HCT116 (cell line): ENCODE data around the gene TNFAIP8. TPM values are rescaled to one million over a fixed set of nuclear protein-coding genes. Genes with fewer than 3 reads are reported as not detected.

Experiments used
- ATAC-seq: fragments of 200-7000 bp; cut with Tn5 transposase; 2 replicates; pipeline ENCODE4 v1.9.1; 2020; ENCODE audit warnings: mild to moderate bottlenecking, moderate library complexity
- BruUV-seq: library from RNA; stranded (reverse); fragments of 400-500 nt; replicated peaks from 2 replicates; lab custom pipeline; 2021; lab: Mats Ljungman, UMichigan
- CTCF ChIA-PET: fragments of 300-600 bp; sonication (Branson Sonifier 250); formaldehyde crosslinking; loops from one replicate; lab custom pipeline; 2021; ENCODE audit warnings: antibody characterized with exemption; lab: Charles Lee
- POLR2A ChIA-PET: fragments of 300-600, 350-600 bp; sonication (Branson Sonifier 250); formaldehyde crosslinking; loops from one replicate; lab custom pipeline; 2021; ENCODE audit warnings: antibody characterized with exemption; lab: Charles Lee
- RAD21 ChIA-PET, 2 experiments: fragments of 300-600 bp; sonication (Branson Sonifier 250); formaldehyde crosslinking; loops; one replicate each; lab custom pipeline; 2023; ENCODE audit warnings: low total read pairs in 2 of 2; ENCODE audit not compliant: uncharacterized antibody in 2 of 2, unreplicated experiment in 2 of 2, low non-redundant PET in 1 of 2; lab: Charles Lee
- DNase-seq: peaks from one replicate; pipeline ENCODE4 v3.0.0-alpha.2; 2010; ENCODE audit warnings: low read depth, low spot score
- H2AFZ ChIP-seq: fragments of 200-600 bp; shearing (Covaris generic), sonication (generic); 2 replicates; pipeline ENCODE4 v1.6.1; 2017; ENCODE audit warnings: low read depth, mixed run types, mixed read lengths, antibody characterized with exemption, low read length; ENCODE audit not compliant: poor library complexity, severe bottlenecking
- H3K27ac ChIP-seq: 2 replicates; pipeline ENCODE4 v1.5.1; 2012; ENCODE audit warnings: low read depth, low read length
- H3K27me3 ChIP-seq: fragments of 200-600 bp; sonication (generic); 2 replicates; pipeline ENCODE4 v1.6.1; 2016; ENCODE audit warnings: mixed run types, low read length, mixed read lengths; ENCODE audit not compliant: insufficient read depth
- H3K36me3 ChIP-seq, 2 experiments: fragments of 200-500 bp in 1 of 2; fragments of 200-600 bp in 1 of 2; sonication (Bioruptor generic) in 1 of 2; sonication (generic) in 1 of 2; 2 replicates each; pipeline versions ENCODE4 v1.5.1 to v1.6.1; 2014 to 2016; ENCODE audit warnings: low read length in 2 of 2, inconsistent platforms in 1 of 2, mixed read lengths in 1 of 2, mixed run types in 1 of 2; ENCODE audit not compliant: insufficient read depth in 2 of 2, control insufficient read depth in 1 of 2
- H3K4me1 ChIP-seq, 2 experiments: fragments of 200-600 bp in 1 of 2; sonication (generic) in 1 of 2; 2 replicates each; pipeline versions ENCODE4 v1.5.1 to v1.6.1; 2012 to 2017; ENCODE audit warnings: low read length in 2 of 2, inconsistent platforms in 1 of 2, mild to moderate bottlenecking in 1 of 2, mixed read lengths in 1 of 2, mixed run types in 1 of 2, moderate library complexity in 1 of 2; ENCODE audit not compliant: insufficient read depth in 2 of 2, control insufficient read depth in 1 of 2
- H3K4me2 ChIP-seq: fragments of 200-600 bp; sonication (generic); 2 replicates; pipeline ENCODE4 v1.6.1; 2017; ENCODE audit warnings: mixed run types, low read length, mixed read lengths
- H3K4me3 ChIP-seq, 2 experiments: fragments of 200-600 bp in 1 of 2; sonication (generic) in 1 of 2; replicated peaks in 1 of 2; 2 replicates each; pipeline ENCODE4 v1.5.1; 2011 to 2016; ENCODE audit warnings: low read length in 2 of 2, control low read depth in 1 of 2, low read depth in 1 of 2, mild to moderate bottlenecking in 1 of 2, mixed read lengths in 1 of 2, mixed run types in 1 of 2
- H3K79me2 ChIP-seq: fragments of 200-600 bp; sonication (generic); 2 replicates; pipeline ENCODE4 v1.6.1; 2017; ENCODE audit warnings: mild to moderate bottlenecking, mixed run types, low read length, moderate library complexity, mixed read lengths; ENCODE audit not compliant: insufficient read depth
- H3K9ac ChIP-seq: fragments of 200-600 bp; sonication (generic); 2 replicates; pipeline ENCODE4 v1.6.1; 2016; ENCODE audit warnings: low read length, mixed read lengths
- H3K9me2 ChIP-seq: fragments of 200-600 bp; sonication (generic), shearing (Covaris generic); 2 replicates; pipeline ENCODE4 v1.6.1; 2017; ENCODE audit warnings: mixed run types, mild to moderate bottlenecking, moderate library complexity; ENCODE audit not compliant: insufficient read depth
- H3K9me3 ChIP-seq, 2 experiments: fragments of 200-500 bp in 1 of 2; fragments of 200-600 bp in 1 of 2; sonication (Bioruptor generic) in 1 of 2; sonication (generic) in 1 of 2; 2 replicates each; pipeline ENCODE4 v1.6.1; 2014 to 2017; ENCODE audit warnings: low read length in 2 of 2, mixed read lengths in 2 of 2, inconsistent platforms in 1 of 2, low read depth in 1 of 2, mild to moderate bottlenecking in 1 of 2, mixed run types in 1 of 2, moderate library complexity in 1 of 2; ENCODE audit not compliant: control insufficient read depth in 1 of 2, insufficient read depth in 1 of 2
- H4K20me1 ChIP-seq: fragments of 200-600 bp; sonication (generic), shearing (Covaris generic); 2 replicates; pipeline ENCODE4 v1.6.1; 2017; ENCODE audit warnings: mixed run types, mild to moderate bottlenecking, moderate library complexity; ENCODE audit not compliant: insufficient read depth
- CBX3 ChIP-seq: IDR thresholded peaks from 2 replicates; pipeline ENCODE4 v1.6.1; 2012; ENCODE audit warnings: low read depth
- CEBPB ChIP-seq: IDR thresholded peaks from 2 replicates; pipeline ENCODE4 v1.6.1; 2012; ENCODE audit warnings: low read depth
- CTCF ChIP-seq, 3 experiments: fragments of 200-600 bp in 1 of 3; sonication (generic) in 1 of 3; IDR thresholded peaks in 2 of 3; conservative IDR thresholded peaks in 1 of 3; 2 replicates each; pipeline ENCODE4 v1.5.1; 2012 to 2017; ENCODE audit warnings: low read depth in 2 of 3, low read length in 2 of 3, antibody characterized with exemption in 1 of 3, borderline replicate concordance in 1 of 3, control low read depth in 1 of 3, mild to moderate bottlenecking in 1 of 3, mixed read lengths in 1 of 3, mixed run types in 1 of 3, moderate library complexity in 1 of 3; ENCODE audit not compliant: insufficient read depth in 1 of 3
- EGR1 ChIP-seq: IDR thresholded peaks from 2 replicates; pipeline ENCODE4 v1.6.1; 2012; ENCODE audit warnings: low read depth
- ELF1 ChIP-seq: IDR thresholded peaks from 2 replicates; pipeline ENCODE4 v1.6.1; 2012; ENCODE audit warnings: low read depth, borderline replicate concordance
- EZH2phosphoT487 ChIP-seq: fragments of 200-600 bp; IDR thresholded peaks from 2 replicates; pipeline ENCODE4 v1.6.1; 2018; ENCODE audit warnings: antibody characterized with exemption, borderline replicate concordance
- FOSL1 ChIP-seq: IDR thresholded peaks from 2 replicates; pipeline ENCODE4 v1.6.1; 2012; ENCODE audit warnings: low read depth
- JUND ChIP-seq: IDR thresholded peaks from 2 replicates; pipeline ENCODE4 v1.6.1; 2012
- POLR2A ChIP-seq: IDR thresholded peaks from 2 replicates; pipeline ENCODE4 v1.7.0; 2011; ENCODE audit warnings: borderline replicate concordance; ENCODE audit not compliant: insufficient read depth, insufficient read length; ENCODE audit errors: extremely low read depth
- POLR2AphosphoS5 ChIP-seq: IDR thresholded peaks from 2 replicates; pipeline ENCODE4 v1.6.1; 2011; ENCODE audit warnings: mild to moderate bottlenecking, low read depth, low read length, moderate library complexity
- RAD21 ChIP-seq: IDR thresholded peaks from 2 replicates; pipeline ENCODE4 v1.6.1; 2012; ENCODE audit warnings: low read depth, mild to moderate bottlenecking
- SIN3A ChIP-seq: IDR thresholded peaks from 2 replicates; pipeline ENCODE4 v1.6.1; 2012; ENCODE audit warnings: low read depth
- SP1 ChIP-seq: IDR thresholded peaks from 2 replicates; pipeline ENCODE4 v1.6.1; 2012; ENCODE audit warnings: low read depth
- TCF7L2 ChIP-seq: IDR thresholded peaks from 2 replicates; pipeline ENCODE4 v1.7.0; 2011; ENCODE audit warnings: borderline replicate concordance, inconsistent platforms; ENCODE audit not compliant: insufficient read depth, insufficient read length; ENCODE audit errors: extremely low read depth
- ZFX ChIP-seq: fragments of 450-650 bp; IDR thresholded peaks from 2 replicates; pipeline ENCODE4 v1.6.1; 2017
- ZNF274 ChIP-seq: fragments of 200-500 bp; sonication (Bioruptor generic); IDR thresholded peaks from 2 replicates; pipeline ENCODE4 v1.6.1; 2014; ENCODE audit warnings: mild to moderate bottlenecking, low read depth, low read length, inconsistent platforms
- intact Hi-C: fragments of 100-400 bp; cut with micrococcal nuclease; formaldehyde crosslinking; loops from 2 replicates; pipeline ENCODE4 v1.10.0; 2022
- total RNA-seq: library from RNA; stranded (reverse); gene quantifications from one replicate; pipeline ENCODE4 v1.2.1, GENCODE V29; 2021; ENCODE audit not compliant: unreplicated experiment

The TNFAIP8 gene
- total RNA-seq, 1 experiment from 2014 or later: 18.4 TPM

- no peaks in the 10 kb centered on the region for H3K36me3 ChIP-seq
- peaks cover 5% of the 10 kb centered on the region; the same call in 1 of the 2 replicates for H3K79me2 ChIP-seq
- H2AFZ ChIP-seq: no peak overlapping the region
- H3K4me1 ChIP-seq: peaks cover 35 to 48% of the 10 kb centered on the region in 2 experiments
- RAD21 ChIA-PET: no interaction called here
- peak overlapping the region; percentile 81 for H3K4me2 ChIP-seq
- ATAC-seq (peak; percentile 41), DNase-seq (no peak)
- no TSS peak for BruUV-seq
- TF ChIP-seq ZFX (no peak), ZNF274 (no peak), POLR2A (no peak), POLR2AphosphoS5 (no peak)
- H4K20me1 ChIP-seq: no peaks in the 10 kb centered on the region
- CTCF ChIA-PET: no interaction called here
- no peaks in the 10 kb centered on the region for H3K9me3 ChIP-seq
- H3K4me3 ChIP-seq: no peak overlapping the region
- intact Hi-C loops: no loop called here
- POLR2A ChIA-PET: no interaction called here
- H3K27ac ChIP-seq: peak overlapping the region; percentile 83
- H3K9me2 ChIP-seq: no peaks in the 10 kb centered on the region
- no peaks in the 10 kb centered on the region for H3K27me3 ChIP-seq
- H3K9ac ChIP-seq: no peak overlapping the region
These were observed 33.4 kb upstream of the TNFAIP8 start for GRCh38 chr5:119322312-119322947.

DNA sequence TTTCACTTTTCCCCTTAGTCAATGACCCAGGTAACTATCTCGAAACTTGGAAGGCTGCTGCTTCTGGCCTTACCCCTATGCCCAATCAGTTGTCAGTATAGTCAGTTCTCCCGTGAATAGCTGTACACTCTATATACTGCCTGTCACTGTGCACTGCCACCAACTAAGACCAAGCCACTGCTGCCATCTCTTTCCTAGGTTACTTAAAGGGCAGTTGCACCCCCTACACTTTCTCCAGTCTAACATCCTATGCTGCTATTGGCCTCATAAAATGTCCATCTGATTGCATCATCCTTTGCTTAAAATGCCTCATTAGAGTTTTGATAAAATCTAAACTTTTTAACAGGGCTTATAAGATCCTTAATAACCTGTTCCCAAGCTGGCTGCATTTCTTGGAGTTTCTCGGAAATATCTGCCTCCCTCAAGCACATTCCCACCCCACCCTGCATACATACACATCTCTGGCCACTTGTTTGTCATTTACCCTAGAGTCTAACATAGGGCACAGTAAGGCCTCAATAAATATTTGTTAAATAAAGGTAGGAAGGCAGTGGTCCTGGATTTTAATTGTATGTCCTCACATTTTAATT is 32.8 kb upstream of the TNFAIP8 start:
- POLR2A ChIA-PET: interaction anchor here (1.2 to 1.6 kb wide), 2 partner anchors 8 to 55 kb away, joined by 4 to 10 read pairs; no protein-coding TSS in a partner anchor
- H3K9me2 ChIP-seq: no peaks in the 10 kb centered on the region
- TF ChIP-seq RAD21: no peak
- TF ChIP-seq POLR2A: no peak
- TF ChIP-seq CTCF (IDR thresholded peaks at IDR 0.05 in 2 of 3, conservative IDR thresholded peaks at IDR 0.05 in 1 of 3; ENCODE audit: borderline replicate concordance in 1 of 3, insufficient read depth in 1 of 3, low read depth in 2 of 3, low read length in 2 of 3): no peak
- no peak for TF ChIP-seq SIN3A
- no peak for TF ChIP-seq EGR1
- peak; percentile 34; the same call in 1 of the 2 replicates for TF ChIP-seq SP1
- no peak for TF ChIP-seq ZFX
- TF ChIP-seq ZNF274: no peak
- no peak for TF ChIP-seq TCF7L2
- peak; percentile 77 for TF ChIP-seq CEBPB
- TF ChIP-seq ELF1: no peak
- no peak for TF ChIP-seq FOSL1
- no peak for TF ChIP-seq POLR2AphosphoS5
- TF ChIP-seq EZH2phosphoT487: no peak
- no peak for TF ChIP-seq JUND
- no peak for TF ChIP-seq CBX3

More for the DNA sequence above, 32.8 kb upstream of the TNFAIP8 start:
- Histone ChIP-seq H3K36me3 (no peaks in the 10 kb centered on the region), H3K9ac (peak overlapping the region; percentile 58; the same call in 1 of the 2 replicates), H3K9me3 (no peaks in the 10 kb centered on the region), H3K27me3 (no peaks in the 10 kb centered on the region), H4K20me1 (no peaks in the 10 kb centered on the region), H3K4me1 (peaks cover 35 to 48% of the 10 kb centered on the region in 2 experiments), H3K79me2 (peaks cover 5% of the 10 kb centered on the region; the same call in 1 of the 2 replicates), H3K4me3 (no peak overlapping the region), H3K4me2 (peak overlapping the region; percentile 81), H2AFZ (no peak overlapping the region), H3K27ac (peak overlapping the region; percentile 83)
- no peak for DNase-seq
- RAD21 ChIA-PET: no interaction called here
- CTCF ChIA-PET: interaction anchor here (0.8 kb wide), 1 partner anchor 90 kb away, joined by 3 read pairs; no protein-coding TSS in a partner anchor
- intact Hi-C loops: no loop called here
- ATAC-seq: peak; percentile 51
- BruUV-seq: no TSS peak
